NCI-H82 (cell line): ENCODE measurements around the gene PGAP1.

Experiments
- DNase-seq: peaks from one replicate; lab custom pipeline; 2025; lab: John Stamatoyannopoulos, UW

Gene PGAP1

GRCh38 chr2:196801674-196802261 lies 124.7 kb downstream of the PGAP1 start:
- no peak for DNase-seq

GRCh38 chr2:196798980-196799379 lies 127.5 kb downstream of the PGAP1 start:
- DNase-seq = no peak

GRCh38 chr2:196792865-196793264 lies 133.6 kb downstream of the PGAP1 start:
- DNase-seq = no peak

- DNase-seq = no peak
Observed at GRCh38 chr2:196783431-196784094, 142.9 kb downstream of the PGAP1 start.
